GM23338 (cell line): ENCODE measurements around the gene C20orf204. TPM values are rescaled to one million over a fixed set of nuclear protein-coding genes. Genes with fewer than 3 reads are reported as not detected.

Source experiments
- ATAC-seq: fragments of 200-7000 bp; cut with Tn5 transposase; 3 replicates; pipeline ENCODE4 v1.9.1; 2020
- DNase-seq: peaks from one replicate; pipeline ENCODE4 v3.0.0-alpha.2; 2015; ENCODE audit warnings: low spot score
- H2AFZ ChIP-seq: fragments of 200-600 bp; sonication (generic); 2 replicates; pipeline ENCODE4 v1.8.0; 2016; ENCODE audit warnings: antibody characterized with exemption, mild to moderate bottlenecking, moderate library complexity
- H3F3A ChIP-seq: fragments of 200-600 bp; sonication (generic); replicated peaks from 2 replicates; pipeline ENCODE4 v1.8.0; 2017; ENCODE audit warnings: antibody characterized with exemption, mixed run types, low read depth
- H3K27ac ChIP-seq: fragments of 200-600 bp; sonication (generic); 2 replicates; pipeline ENCODE4 v1.6.1; 2016; ENCODE audit warnings: low read depth
- H3K27me3 ChIP-seq: fragments of 200-600 bp; sonication (generic); 2 replicates; pipeline ENCODE4 v1.8.0; 2016; ENCODE audit warnings: mild to moderate bottlenecking, mixed run types, moderate library complexity; ENCODE audit not compliant: insufficient read depth
- H3K36me3 ChIP-seq: fragments of 200-600 bp; sonication (generic); 2 replicates; pipeline ENCODE4 v1.8.0; 2016; ENCODE audit warnings: mild to moderate bottlenecking; ENCODE audit not compliant: insufficient read depth
- H3K4me1 ChIP-seq: fragments of 200-600 bp; sonication (generic); 2 replicates; pipeline ENCODE4 v1.8.0; 2016; ENCODE audit warnings: mild to moderate bottlenecking, moderate library complexity; ENCODE audit not compliant: insufficient read depth
- H3K4me2 ChIP-seq: fragments of 200-600 bp; sonication (generic); 2 replicates; pipeline ENCODE4 v1.7.1; 2017; ENCODE audit warnings: mixed run types
- H3K4me3 ChIP-seq: fragments of 200-600 bp; sonication (generic); 2 replicates; pipeline ENCODE4 v1.6.1; 2016; ENCODE audit warnings: mixed run types
- H3K79me2 ChIP-seq: fragments of 200-600 bp; sonication (generic); replicated peaks from 2 replicates; pipeline ENCODE4 v1.8.0; 2017; ENCODE audit warnings: mild to moderate bottlenecking; ENCODE audit not compliant: insufficient read depth
- H3K9me2 ChIP-seq: fragments of 200-600 bp; sonication (generic); 2 replicates; pipeline ENCODE4 v1.8.0; 2017; ENCODE audit not compliant: insufficient read depth
- H4K20me1 ChIP-seq: fragments of 200-600 bp; sonication (generic); replicated peaks from 2 replicates; pipeline ENCODE4 v1.8.0; 2017; ENCODE audit warnings: mild to moderate bottlenecking; ENCODE audit not compliant: insufficient read depth
- H3K27ac Mint-ChIP-seq: 2 replicates; pipeline ENCODE4 v1.8.0; 2020; ENCODE audit warnings: inconsistent platforms, mild to moderate bottlenecking, moderate library complexity, mixed read lengths
- H3K27me3 Mint-ChIP-seq: 3 replicates; pipeline ENCODE4 v1.8.0; 2022; ENCODE audit warnings: low read depth, mild to moderate bottlenecking, moderate library complexity, mixed read lengths, inconsistent platforms; ENCODE audit not compliant: insufficient read depth, poor library complexity
- H3K36me3 Mint-ChIP-seq: 3 replicates; pipeline ENCODE4 v1.8.0; 2021; ENCODE audit warnings: low read depth, mild to moderate bottlenecking, inconsistent platforms, moderate library complexity, mixed read lengths
- H3K4me1 Mint-ChIP-seq: 3 replicates; pipeline ENCODE4 v1.8.0; 2020; ENCODE audit warnings: mild to moderate bottlenecking, inconsistent platforms, mixed read lengths
- H3K4me3 Mint-ChIP-seq: 3 replicates; pipeline ENCODE4 v1.8.0; 2021; ENCODE audit warnings: moderate library complexity, mild to moderate bottlenecking, inconsistent platforms, mixed read lengths
- H3K9me3 Mint-ChIP-seq: 3 replicates; pipeline ENCODE4 v1.8.0; 2020; ENCODE audit warnings: moderate library complexity, mild to moderate bottlenecking, inconsistent platforms, mixed read lengths
- CREB1 ChIP-seq: fragments of 250-450 bp; sonication (Bioruptor Pico); IDR thresholded peaks from 2 replicates; pipeline ENCODE4 v1.5.0; 2020; ENCODE audit warnings: low read depth, mild to moderate bottlenecking, moderate library complexity
- CTCF ChIP-seq, 2 experiments: fragments of 200-600 bp in 1 of 2; sonication (generic) in 1 of 2; conservative IDR thresholded peaks; 2 replicates each; pipeline versions ENCODE4 v1.5.1 to v1.6.1; 2016 to 2017; ENCODE audit warnings: antibody characterized with exemption in 2 of 2, low read depth in 2 of 2, mild to moderate bottlenecking in 2 of 2, moderate library complexity in 1 of 2
- ETS1 ChIP-seq: IDR thresholded peaks from 2 replicates; pipeline ENCODE4 v1.6.1; 2016; ENCODE audit warnings: antibody characterized with exemption
- EZH2 ChIP-seq: fragments of 200-600 bp; sonication (generic); IDR thresholded peaks from one replicate; pipeline ENCODE4 v1.8.0; 2017; ENCODE audit warnings: antibody characterized with exemption, mild to moderate bottlenecking, low read depth; ENCODE audit not compliant: unreplicated experiment
- EZH2phosphoT487 ChIP-seq: fragments of 200-600 bp; sonication (generic); IDR thresholded peaks from one replicate; pipeline ENCODE4 v1.8.1; 2018; ENCODE audit warnings: antibody characterized with exemption; ENCODE audit not compliant: unreplicated experiment
- JUNB ChIP-seq: IDR thresholded peaks from one replicate; pipeline ENCODE4 v1.6.1; 2016; ENCODE audit warnings: antibody characterized with exemption; ENCODE audit not compliant: unreplicated experiment
- NANOG ChIP-seq: IDR thresholded peaks from 2 replicates; pipeline ENCODE4 v1.6.1; 2016; ENCODE audit warnings: antibody characterized with exemption, borderline replicate concordance
- POLR2AphosphoS5 ChIP-seq: IDR thresholded peaks from 2 replicates; pipeline ENCODE4 v1.6.1; 2016; ENCODE audit warnings: antibody characterized with exemption, low read depth
- REST ChIP-seq: IDR thresholded peaks from one replicate; pipeline ENCODE4 v1.6.1; 2018; ENCODE audit warnings: antibody characterized with exemption; ENCODE audit not compliant: unreplicated experiment
- STAT1 ChIP-seq: IDR thresholded peaks from one replicate; pipeline ENCODE4 v1.6.1; 2016; ENCODE audit warnings: antibody characterized with exemption; ENCODE audit not compliant: unreplicated experiment
- ZNF114 ChIP-seq: fragments of 250-450 bp; sonication (Bioruptor Pico); IDR thresholded peaks from 2 replicates; pipeline ENCODE4 v1.5.0; 2020; ENCODE audit warnings: mild to moderate bottlenecking, moderate library complexity
- ZNF331 ChIP-seq: fragments of 250-450 bp; sonication (Bioruptor Pico); IDR thresholded peaks from 2 replicates; pipeline ENCODE4 v1.5.0; 2020; ENCODE audit warnings: low read depth, mild to moderate bottlenecking, moderate library complexity
- ZNF462 ChIP-seq: fragments of 250-450 bp; sonication (Bioruptor Pico); IDR thresholded peaks from 2 replicates; pipeline ENCODE4 v1.5.0; 2020; ENCODE audit warnings: mild to moderate bottlenecking, moderate library complexity
- polyA plus RNA-seq: library from polyadenylated mRNA; unstranded; fragments of >200 nt; fragmentation: Nextera tagmentation; extraction: Ambion mirVana; gene quantifications from 2 replicates; pipeline ENCODE4 v1.2.1, GENCODE V29; 2016
- total RNA-seq: library from RNA; depleted of rRNA; stranded (reverse); fragments of >200 nt; shearing (Covaris generic); gene quantifications from 2 replicates; pipeline ENCODE4 v1.2.3, GENCODE V29; 2014

C20orf204 gene
- total and polyA plus RNA-seq, 2 experiments from 2014 or later: 0.73 to 0.82 TPM

- H3K79me2 ChIP-seq: no peaks in the 10 kb centered on the region
These were observed 15.1 kb downstream of the C20orf204 start for GRCh38 chr20:64051033-64051452.

More at GRCh38 chr20:64051033-64051452, 15.1 kb downstream of the C20orf204 start:
- no peak overlapping the region for H3K27ac Mint-ChIP-seq
- DNase-seq: no peak
- peaks cover 25% of the 10 kb centered on the region for H3K4me1 Mint-ChIP-seq
- peaks cover 44% of the 10 kb centered on the region for H3K27me3 ChIP-seq
- ATAC-seq: no peak
- H3K9me3 Mint-ChIP-seq: no peaks in the 10 kb centered on the region
- no peak overlapping the region for H2AFZ ChIP-seq
- no peak overlapping the region for H3K27ac ChIP-seq
- no peaks in the 10 kb centered on the region for H3K36me3 ChIP-seq
- H3F3A ChIP-seq: 0 out of 2 replicates have a peak, but pooled peaks cover 6% of the 10 kb centered on the region
- no peaks in the 10 kb centered on the region for H3K9me2 ChIP-seq
- H3K4me1 ChIP-seq: peaks cover 11% of the 10 kb centered on the region; the same call in 1 of the 2 replicates
- H3K27me3 Mint-ChIP-seq: peaks cover 58% of the 10 kb centered on the region
- no peak overlapping the region for H3K4me3 ChIP-seq
- TF ChIP-seq ETS1: no peak
- TF ChIP-seq ZNF114 (CRISPR knock-in tag): no peak
- no peak for TF ChIP-seq STAT1
- no peak for TF ChIP-seq NANOG
- no peak for TF ChIP-seq REST
- TF ChIP-seq EZH2: no peak
- no peak for TF ChIP-seq CREB1 (CRISPR knock-in tag)
- no peak for TF ChIP-seq ZNF331 (CRISPR knock-in tag)
- no peak for TF ChIP-seq JUNB
- TF ChIP-seq POLR2AphosphoS5: no peak
- no peak for TF ChIP-seq EZH2phosphoT487
- TF ChIP-seq CTCF (conservative IDR thresholded peaks at IDR 0.05; ENCODE audit: low read depth in 2 of 2): no peak
- TF ChIP-seq ZNF462 (CRISPR knock-in tag): no peak
- H3K4me2 ChIP-seq: no peak overlapping the region
- no peaks in the 10 kb centered on the region for H3K36me3 Mint-ChIP-seq
- no peak overlapping the region for H3K4me3 Mint-ChIP-seq
- H4K20me1 ChIP-seq: no peaks in the 10 kb centered on the region
